Sigmoid colon (tissue), 7 donors: Measurements from ENCODE around the gene MMP1. TPM values are rescaled to one million over a fixed set of nuclear protein-coding genes. Genes with fewer than 3 reads are reported as not detected.

ENCODE experiments used
- DNase-seq: peaks from one replicate; pipeline ENCODE4 v3.0.0-alpha.2; 2019
- H3K27ac ChIP-seq, 4 donors: fragments of 200-600 bp; sonication (generic); one replicate each; pipeline ENCODE4 v1.5.1; 2016 to 2019; ENCODE audit warnings: mild to moderate bottlenecking in 1 of 4
- H3K27me3 ChIP-seq, 3 donors: fragments of 200-600 bp; sonication (generic); one replicate each; pipeline ENCODE4 v1.5.1; 2019; ENCODE audit warnings: mild to moderate bottlenecking in 1 of 3
- H3K36me3 ChIP-seq, 4 donors: fragments of 200-600 bp; sonication (generic); one replicate each; pipeline ENCODE4 v1.5.1; 2016 to 2019
- H3K4me1 ChIP-seq, 4 donors: fragments of 200-600 bp; sonication (generic); one replicate each; pipeline ENCODE4 v1.5.1; 2017 to 2019
- H3K4me3 ChIP-seq, 4 donors: fragments of 200-600 bp; sonication (generic); one replicate each; pipeline ENCODE4 v1.5.1; 2017 to 2019; ENCODE audit warnings: mild to moderate bottlenecking in 2 of 4, moderate library complexity in 1 of 4
- H3K9me3 ChIP-seq, 4 donors: fragments of 200-600 bp in 3 of 4; sonication (generic) in 3 of 4; one replicate each; pipeline versions ENCODE4 v1.5.1 to v1.6.1; 2013 to 2019
- EP300 ChIP-seq, 4 donors: sonication (generic); formaldehyde crosslinking; IDR thresholded peaks; one replicate each; pipeline ENCODE4 v1.6.1; 2017; ENCODE audit warnings: antibody characterized with exemption in 4 of 4
- POLR2A ChIP-seq, 2 donors: fragments of 450-650 bp; IDR thresholded peaks; one replicate each; pipeline ENCODE4 v1.6.1; 2016; ENCODE audit warnings: antibody characterized with exemption in 2 of 2, mild to moderate bottlenecking in 2 of 2, moderate library complexity in 2 of 2
- POLR2AphosphoS5 ChIP-seq, 4 donors: sonication (generic); formaldehyde crosslinking; IDR thresholded peaks; one replicate each; pipeline ENCODE4 v1.6.1; 2017; ENCODE audit warnings: antibody characterized with exemption in 4 of 4
- WGBS, 2 donors: extraction: QIAGEN DNeasy Blood & Tissue Kit; methylation state at CpG; one replicate each; pipeline ENCODE4 v1.1.7; 2013; 5-methylcytosine and 5-hydroxymethylcytosine counted together
- intact Hi-C: fragments of 100-400 bp; cut with DNase I; formaldehyde crosslinking; loops from one replicate; pipeline ENCODE4 v1.15.1; 2023
- polyA plus RNA-seq, 3 donors: library from polyadenylated mRNA; stranded (reverse); fragments of 200-250 nt; gene quantifications; one replicate each; pipeline ENCODE4 v1.2.3, GENCODE V29; 2013
- total RNA-seq, 4 donors: library from RNA; depleted of rRNA; stranded (reverse); fragments of >200 nt; gene quantifications; one replicate each; pipeline ENCODE4 v1.1.0, GENCODE V29; 2016
- TF ChIP-seq, protein P1 (sequence below), 4 experiments: fragments of 450-650 bp in 3 of 4; fragments of 200-600 bp in 1 of 4; IDR thresholded peaks; one replicate each; pipeline ENCODE4 v1.5.1; 2016 to 2019; ENCODE audit warnings: antibody characterized with exemption in 4 of 4, mild to moderate bottlenecking in 3 of 4, moderate library complexity in 2 of 4
- donor health status: healthy with polysubstance abuse.
- donor health status: Bipolar disorder and iron deficiency.
- donor health status: healthy.

Gene MMP1
- total and polyA plus RNA-seq, 7 donors: 0.60 to 5.3 (median 2.2) TPM; not detected in 3

DNA sequence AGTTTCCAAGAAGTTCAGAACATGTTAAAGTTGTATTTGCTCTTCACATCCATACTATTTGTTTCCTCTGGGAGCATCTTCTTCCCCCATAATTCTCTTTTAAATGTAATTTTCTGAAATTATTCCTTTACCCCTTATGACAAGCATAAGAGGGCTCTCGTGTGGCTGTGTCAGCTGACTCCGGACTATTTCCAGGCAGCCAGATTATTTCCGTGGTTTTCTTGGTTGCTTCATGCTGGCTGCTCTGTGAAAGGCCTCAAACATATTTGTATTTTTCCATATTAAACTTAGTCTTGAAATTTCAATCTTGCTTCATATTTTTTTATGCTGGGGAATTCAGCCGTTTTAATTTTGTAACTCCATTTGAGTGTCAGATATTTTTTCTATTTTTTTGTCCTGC, 2.8 kb upstream of the MMP1 start:
- no peaks in the 10 kb centered on the region for H3K4me1 ChIP-seq
- intact Hi-C loops: no loop called here
- H3K9me3 ChIP-seq: no peaks in the 10 kb centered on the region
- WGBS, 2 donors: 75 to 89% methylated on average over 4 of the region's 4 CpGs
- peak; percentile 70 for DNase-seq
- H3K27me3 ChIP-seq: no peaks in the 10 kb centered on the region
- H3K36me3 ChIP-seq: no peaks in the 10 kb centered on the region
- H3K27ac ChIP-seq: peak overlapping the region in 2 of 4 donors; percentile 13 to 40
- no peak overlapping the region for H3K4me3 ChIP-seq
- TF ChIP-seq POLR2AphosphoS5 (IDR thresholded peaks at IDR 0.05) (no peak), EP300 (IDR thresholded peaks at IDR 0.05) (no peak), POLR2A (IDR thresholded peaks at IDR 0.05) (no peak)
- TF ChIP-seq, protein P1, sequence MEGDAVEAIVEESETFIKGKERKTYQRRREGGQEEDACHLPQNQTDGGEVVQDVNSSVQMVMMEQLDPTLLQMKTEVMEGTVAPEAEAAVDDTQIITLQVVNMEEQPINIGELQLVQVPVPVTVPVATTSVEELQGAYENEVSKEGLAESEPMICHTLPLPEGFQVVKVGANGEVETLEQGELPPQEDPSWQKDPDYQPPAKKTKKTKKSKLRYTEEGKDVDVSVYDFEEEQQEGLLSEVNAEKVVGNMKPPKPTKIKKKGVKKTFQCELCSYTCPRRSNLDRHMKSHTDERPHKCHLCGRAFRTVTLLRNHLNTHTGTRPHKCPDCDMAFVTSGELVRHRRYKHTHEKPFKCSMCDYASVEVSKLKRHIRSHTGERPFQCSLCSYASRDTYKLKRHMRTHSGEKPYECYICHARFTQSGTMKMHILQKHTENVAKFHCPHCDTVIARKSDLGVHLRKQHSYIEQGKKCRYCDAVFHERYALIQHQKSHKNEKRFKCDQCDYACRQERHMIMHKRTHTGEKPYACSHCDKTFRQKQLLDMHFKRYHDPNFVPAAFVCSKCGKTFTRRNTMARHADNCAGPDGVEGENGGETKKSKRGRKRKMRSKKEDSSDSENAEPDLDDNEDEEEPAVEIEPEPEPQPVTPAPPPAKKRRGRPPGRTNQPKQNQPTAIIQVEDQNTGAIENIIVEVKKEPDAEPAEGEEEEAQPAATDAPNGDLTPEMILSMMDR (IDR thresholded peaks at IDR 0.05): no peak

DNA sequence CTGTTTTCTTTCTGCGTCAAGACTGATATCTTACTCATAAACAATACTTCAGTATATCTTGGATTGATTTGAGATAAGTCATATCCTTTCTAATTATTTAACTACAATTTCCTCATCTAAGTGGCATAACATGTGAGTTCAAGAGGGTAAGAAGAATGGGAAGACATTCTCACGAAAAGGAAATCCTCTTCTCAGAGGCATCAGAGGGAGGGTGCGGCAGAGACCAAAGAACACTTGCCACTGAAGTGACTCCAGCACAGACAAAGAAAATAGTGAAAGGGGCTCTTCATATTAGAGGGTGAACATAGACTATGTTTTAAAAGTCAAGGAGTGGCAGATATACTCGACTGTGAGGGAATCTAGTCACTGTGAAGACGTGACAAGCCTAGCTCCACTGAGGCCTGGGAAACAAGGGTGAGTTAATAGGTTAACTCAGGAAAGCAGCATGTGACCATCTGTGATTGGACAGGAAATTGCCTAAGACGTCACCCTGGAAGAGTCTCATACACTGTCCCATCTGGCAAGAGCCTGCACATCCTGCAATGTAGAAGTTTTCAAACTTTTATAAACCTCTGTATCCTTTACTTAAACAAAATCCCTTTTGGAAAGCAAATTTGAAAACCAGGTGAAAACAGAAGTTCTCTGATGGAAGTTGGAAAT, 1.9 kb upstream of the MMP1 start:
- intact Hi-C loops: no loop called here
- WGBS, 2 donors: 78 to 80% methylated on average over 6 of the region's 6 CpGs

DNA sequence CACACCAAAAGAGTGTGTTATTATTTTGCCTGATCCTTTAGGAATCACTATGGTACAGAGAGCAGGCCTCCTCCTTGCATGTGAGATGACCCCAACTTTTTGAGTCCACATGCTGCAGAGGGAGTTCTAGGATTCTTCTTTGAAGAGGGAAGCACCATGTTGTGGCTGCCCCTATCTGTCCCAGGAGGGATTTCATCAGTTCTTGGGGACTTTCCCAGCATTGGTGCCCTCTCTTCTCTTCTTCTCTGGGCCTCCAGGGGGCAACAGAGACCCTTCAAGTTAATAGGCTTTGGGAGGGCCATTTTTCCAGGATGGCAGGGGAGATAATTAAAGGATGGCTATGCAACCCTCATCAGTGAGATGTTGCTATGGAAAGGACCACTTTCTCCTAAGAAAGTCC, 3.6 kb downstream of the MMP1 start:
- TF ChIP-seq, protein P1 (IDR thresholded peaks at IDR 0.05): no peak
- TF ChIP-seq POLR2A (IDR thresholded peaks at IDR 0.05) (no peak), POLR2AphosphoS5 (IDR thresholded peaks at IDR 0.05) (no peak)
- intact Hi-C loops: no loop called here
- H3K4me1 ChIP-seq: no peaks in the 10 kb centered on the region
- no peaks in the 10 kb centered on the region for H3K27me3 ChIP-seq
- H3K27ac ChIP-seq: no peak overlapping the region
- no peak for DNase-seq
- no peaks in the 10 kb centered on the region for H3K36me3 ChIP-seq
- H3K4me3 ChIP-seq: no peak overlapping the region
- H3K9me3 ChIP-seq: no peaks in the 10 kb centered on the region

More for the DNA sequence above, 1.9 kb upstream of the MMP1 start:
- Histone ChIP-seq H3K36me3 (no peaks in the 10 kb centered on the region), H3K9me3 (no peaks in the 10 kb centered on the region), H3K27me3 (no peaks in the 10 kb centered on the region), H3K4me1 (no peaks in the 10 kb centered on the region), H3K27ac (peak overlapping the region in 2 of 4 donors; percentile 38 to 40), H3K4me3 (no peak overlapping the region)
- DNase-seq: no peak
- TF ChIP-seq POLR2A (IDR thresholded peaks at IDR 0.05) (no peak), EP300 (IDR thresholded peaks at IDR 0.05) (no peak), POLR2AphosphoS5 (IDR thresholded peaks at IDR 0.05) (no peak)
- TF ChIP-seq, protein P1 (IDR thresholded peaks at IDR 0.05): no peak

DNA sequence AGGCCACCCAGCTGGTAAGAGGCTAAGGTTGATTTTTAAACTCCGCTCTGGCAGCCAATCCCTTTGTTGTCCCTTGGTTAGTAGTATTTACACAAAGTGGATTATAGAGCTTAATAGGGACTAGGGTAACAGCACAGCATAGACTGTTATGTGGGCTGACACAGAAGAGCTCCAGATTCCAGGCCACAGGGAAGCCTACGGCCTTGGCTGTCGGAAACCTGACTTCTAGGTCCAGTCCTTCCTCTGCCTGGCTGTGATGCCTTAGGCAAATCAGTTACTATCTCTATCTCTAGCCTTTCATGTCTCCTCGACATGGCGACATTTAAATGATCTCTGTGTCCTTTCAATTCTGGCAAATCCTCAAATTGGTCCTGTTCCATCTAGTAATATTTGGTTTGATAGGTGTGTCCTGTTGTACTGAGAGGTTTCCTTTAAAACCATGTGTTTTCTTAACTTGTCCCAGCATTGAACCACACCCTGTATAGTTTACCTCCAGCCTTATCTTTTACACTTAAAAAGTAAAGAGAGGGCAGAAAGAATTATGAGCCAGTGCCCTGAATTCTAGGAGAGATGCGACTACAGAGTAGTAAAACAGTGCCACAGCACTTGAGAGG, 4.2 kb downstream of the MMP1 start:
- Histone ChIP-seq H3K36me3 (no peaks in the 10 kb centered on the region), H3K4me1 (no peaks in the 10 kb centered on the region), H3K4me3 (no peak overlapping the region), H3K27ac (no peak overlapping the region), H3K27me3 (no peaks in the 10 kb centered on the region), H3K9me3 (no peaks in the 10 kb centered on the region)
- TF ChIP-seq POLR2A (IDR thresholded peaks at IDR 0.05): no peak
- TF ChIP-seq, protein P1 (IDR thresholded peaks at IDR 0.05): no peak
- no peak for TF ChIP-seq EP300 (IDR thresholded peaks at IDR 0.05)
- no peak for TF ChIP-seq POLR2AphosphoS5 (IDR thresholded peaks at IDR 0.05)
- no peak for DNase-seq
- intact Hi-C loops: no loop called here
- WGBS, 2 donors: 10 to 66% methylated on average over 6 of the region's 6 CpGs
